Measurements from ENCODE around the gene GAST. TPM values are rescaled to one million over a fixed set of nuclear protein-coding genes. Genes with fewer than 3 reads are reported as not detected.
A peak's percentile ranks its signal among the peaks of the same experiment; 100 is the strongest.

GAST gene
- total and polyA plus RNA-seq, 2 of the 13 experiments (the other 11 are each of a cell fraction or from before 2014, with no cell fraction given) = 0.32 to 0.42 TPM

DNA sequence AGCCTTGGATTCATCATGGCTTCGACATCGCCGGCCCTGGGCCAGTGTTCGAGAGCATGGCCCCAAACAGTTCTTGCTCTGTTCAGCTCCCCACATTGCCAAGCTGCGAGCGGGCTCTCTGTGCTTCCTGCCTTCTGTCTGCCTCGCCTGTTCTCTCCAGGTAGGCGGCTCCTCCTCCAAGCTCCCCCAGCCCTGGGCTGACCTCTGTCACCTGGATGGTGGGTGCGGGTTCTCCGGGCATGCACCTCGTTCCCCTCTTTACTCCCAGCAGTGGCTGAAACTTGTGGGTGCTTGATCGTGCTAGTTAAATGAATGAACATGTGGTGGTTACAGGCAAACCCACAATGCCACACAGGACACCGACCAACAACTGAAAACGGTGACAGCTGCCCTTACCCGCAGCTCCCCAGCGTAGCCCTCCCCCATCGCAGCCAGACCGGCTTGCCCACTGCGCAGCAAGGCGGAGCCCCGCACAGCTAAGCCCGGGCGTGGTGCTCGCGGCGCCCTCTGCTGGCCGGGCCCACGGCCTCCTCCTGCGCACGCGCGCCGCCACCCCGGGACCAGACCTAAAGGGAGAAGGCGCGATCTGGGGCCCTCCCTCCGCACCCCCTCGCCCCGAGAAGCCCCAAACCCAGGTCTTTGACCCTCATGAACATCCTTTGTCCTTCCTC lies 46.4 kb upstream of the GAST start (continued):
- TF ChIP-seq ZNF101 (CRISPR knock-in tag; IDR thresholded peaks at IDR 0.05; ENCODE audit: borderline replicate concordance, low read depth) = no peak
- no peak for TF ChIP-seq RBM22 (optimal IDR thresholded peaks at IDR 0.05; ENCODE audit: low read length)
- TF ChIP-seq, protein P1, sequence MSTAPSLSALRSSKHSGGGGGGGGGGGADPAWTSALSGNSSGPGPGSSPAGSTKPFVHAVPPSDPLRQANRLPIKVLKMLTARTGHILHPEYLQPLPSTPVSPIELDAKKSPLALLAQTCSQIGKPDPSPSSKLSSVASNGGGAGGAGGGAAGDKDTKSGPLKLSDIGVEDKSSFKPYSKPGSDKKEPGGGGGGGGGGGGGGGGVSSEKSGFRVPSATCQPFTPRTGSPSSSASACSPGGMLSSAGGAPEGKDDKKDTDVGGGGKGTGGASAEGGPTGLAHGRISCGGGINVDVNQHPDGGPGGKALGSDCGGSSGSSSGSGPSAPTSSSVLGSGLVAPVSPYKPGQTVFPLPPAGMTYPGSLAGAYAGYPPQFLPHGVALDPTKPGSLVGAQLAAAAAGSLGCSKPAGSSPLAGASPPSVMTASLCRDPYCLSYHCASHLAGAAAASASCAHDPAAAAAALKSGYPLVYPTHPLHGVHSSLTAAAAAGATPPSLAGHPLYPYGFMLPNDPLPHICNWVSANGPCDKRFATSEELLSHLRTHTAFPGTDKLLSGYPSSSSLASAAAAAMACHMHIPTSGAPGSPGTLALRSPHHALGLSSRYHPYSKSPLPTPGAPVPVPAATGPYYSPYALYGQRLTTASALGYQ (CRISPR knock-in tag; IDR thresholded peaks at IDR 0.05) = no peak
- no peak for TF ChIP-seq ZNF790 (CRISPR knock-in tag; IDR thresholded peaks at IDR 0.05; ENCODE audit: borderline replicate concordance)
- TF ChIP-seq, protein P2, sequence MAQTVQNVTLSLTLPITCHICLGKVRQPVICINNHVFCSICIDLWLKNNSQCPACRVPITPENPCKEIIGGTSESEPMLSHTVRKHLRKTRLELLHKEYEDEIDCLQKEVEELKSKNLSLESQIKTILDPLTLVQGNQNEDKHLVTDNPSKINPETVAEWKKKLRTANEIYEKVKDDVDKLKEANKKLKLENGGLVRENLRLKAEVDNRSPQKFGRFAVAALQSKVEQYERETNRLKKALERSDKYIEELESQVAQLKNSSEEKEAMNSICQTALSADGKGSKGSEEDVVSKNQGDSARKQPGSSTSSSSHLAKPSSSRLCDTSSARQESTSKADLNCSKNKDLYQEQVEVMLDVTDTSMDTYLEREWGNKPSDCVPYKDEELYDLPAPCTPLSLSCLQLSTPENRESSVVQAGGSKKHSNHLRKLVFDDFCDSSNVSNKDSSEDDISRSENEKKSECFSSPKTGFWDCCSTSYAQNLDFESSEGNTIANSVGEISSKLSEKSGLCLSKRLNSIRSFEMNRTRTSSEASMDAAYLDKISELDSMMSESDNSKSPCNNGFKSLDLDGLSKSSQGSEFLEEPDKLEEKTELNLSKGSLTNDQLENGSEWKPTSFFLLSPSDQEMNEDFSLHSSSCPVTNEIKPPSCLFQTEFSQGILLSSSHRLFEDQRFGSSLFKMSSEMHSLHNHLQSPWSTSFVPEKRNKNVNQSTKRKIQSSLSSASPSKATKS (CRISPR knock-in tag; IDR thresholded peaks at IDR 0.05) = no peak; the same call in 1 of the 2 replicates
- TF ChIP-seq, protein P3, sequence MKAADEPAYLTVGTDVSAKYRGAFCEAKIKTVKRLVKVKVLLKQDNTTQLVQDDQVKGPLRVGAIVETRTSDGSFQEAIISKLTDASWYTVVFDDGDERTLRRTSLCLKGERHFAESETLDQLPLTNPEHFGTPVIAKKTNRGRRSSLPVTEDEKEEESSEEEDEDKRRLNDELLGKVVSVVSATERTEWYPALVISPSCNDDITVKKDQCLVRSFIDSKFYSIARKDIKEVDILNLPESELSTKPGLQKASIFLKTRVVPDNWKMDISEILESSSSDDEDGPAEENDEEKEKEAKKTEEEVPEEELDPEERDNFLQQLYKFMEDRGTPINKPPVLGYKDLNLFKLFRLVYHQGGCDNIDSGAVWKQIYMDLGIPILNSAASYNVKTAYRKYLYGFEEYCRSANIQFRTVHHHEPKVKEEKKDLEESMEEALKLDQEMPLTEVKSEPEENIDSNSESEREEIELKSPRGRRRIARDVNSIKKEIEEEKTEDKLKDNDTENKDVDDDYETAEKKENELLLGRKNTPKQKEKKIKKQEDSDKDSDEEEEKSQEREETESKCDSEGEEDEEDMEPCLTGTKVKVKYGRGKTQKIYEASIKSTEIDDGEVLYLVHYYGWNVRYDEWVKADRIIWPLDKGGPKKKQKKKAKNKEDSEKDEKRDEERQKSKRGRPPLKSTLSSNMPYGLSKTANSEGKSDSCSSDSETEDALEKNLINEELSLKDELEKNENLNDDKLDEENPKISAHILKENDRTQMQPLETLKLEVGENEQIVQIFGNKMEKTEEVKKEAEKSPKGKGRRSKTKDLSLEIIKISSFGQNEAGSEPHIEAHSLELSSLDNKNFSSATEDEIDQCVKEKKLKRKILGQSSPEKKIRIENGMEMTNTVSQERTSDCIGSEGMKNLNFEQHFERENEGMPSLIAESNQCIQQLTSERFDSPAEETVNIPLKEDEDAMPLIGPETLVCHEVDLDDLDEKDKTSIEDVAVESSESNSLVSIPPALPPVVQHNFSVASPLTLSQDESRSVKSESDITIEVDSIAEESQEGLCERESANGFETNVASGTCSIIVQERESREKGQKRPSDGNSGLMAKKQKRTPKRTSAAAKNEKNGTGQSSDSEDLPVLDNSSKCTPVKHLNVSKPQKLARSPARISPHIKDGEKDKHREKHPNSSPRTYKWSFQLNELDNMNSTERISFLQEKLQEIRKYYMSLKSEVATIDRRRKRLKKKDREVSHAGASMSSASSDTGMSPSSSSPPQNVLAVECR (CRISPR knock-in tag; IDR thresholded peaks at IDR 0.05; ENCODE audit: borderline replicate concordance) = peak; percentile 52; the same call in 1 of the 2 replicates
- TF ChIP-seq, protein P4, sequence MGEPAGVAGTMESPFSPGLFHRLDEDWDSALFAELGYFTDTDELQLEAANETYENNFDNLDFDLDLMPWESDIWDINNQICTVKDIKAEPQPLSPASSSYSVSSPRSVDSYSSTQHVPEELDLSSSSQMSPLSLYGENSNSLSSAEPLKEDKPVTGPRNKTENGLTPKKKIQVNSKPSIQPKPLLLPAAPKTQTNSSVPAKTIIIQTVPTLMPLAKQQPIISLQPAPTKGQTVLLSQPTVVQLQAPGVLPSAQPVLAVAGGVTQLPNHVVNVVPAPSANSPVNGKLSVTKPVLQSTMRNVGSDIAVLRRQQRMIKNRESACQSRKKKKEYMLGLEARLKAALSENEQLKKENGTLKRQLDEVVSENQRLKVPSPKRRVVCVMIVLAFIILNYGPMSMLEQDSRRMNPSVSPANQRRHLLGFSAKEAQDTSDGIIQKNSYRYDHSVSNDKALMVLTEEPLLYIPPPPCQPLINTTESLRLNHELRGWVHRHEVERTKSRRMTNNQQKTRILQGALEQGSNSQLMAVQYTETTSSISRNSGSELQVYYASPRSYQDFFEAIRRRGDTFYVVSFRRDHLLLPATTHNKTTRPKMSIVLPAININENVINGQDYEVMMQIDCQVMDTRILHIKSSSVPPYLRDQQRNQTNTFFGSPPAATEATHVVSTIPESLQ (CRISPR knock-in tag; conservative IDR thresholded peaks at IDR 0.05) = peak; percentile 49; the same call in 1 of the 2 replicates
- TF ChIP-seq, protein P5, sequence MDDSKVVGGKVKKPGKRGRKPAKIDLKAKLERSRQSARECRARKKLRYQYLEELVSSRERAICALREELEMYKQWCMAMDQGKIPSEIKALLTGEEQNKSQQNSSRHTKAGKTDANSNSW (CRISPR knock-in tag; IDR thresholded peaks at IDR 0.05; ENCODE audit: borderline replicate concordance) = no peak
- no peak for TF ChIP-seq ZNF543 (CRISPR knock-in tag; IDR thresholded peaks at IDR 0.05)
- TF ChIP-seq KAT2B (IDR thresholded peaks at IDR 0.05; ENCODE audit: borderline replicate concordance, low read depth, low read length) = no peak
- no peak for TF ChIP-seq ATM (IDR thresholded peaks at IDR 0.05; ENCODE audit: borderline replicate concordance)
- no peak; the same call in 1 of the 2 replicates for TF ChIP-seq HMG20B (CRISPR knock-in tag; conservative IDR thresholded peaks at IDR 0.05)
- TF ChIP-seq, protein P6, sequence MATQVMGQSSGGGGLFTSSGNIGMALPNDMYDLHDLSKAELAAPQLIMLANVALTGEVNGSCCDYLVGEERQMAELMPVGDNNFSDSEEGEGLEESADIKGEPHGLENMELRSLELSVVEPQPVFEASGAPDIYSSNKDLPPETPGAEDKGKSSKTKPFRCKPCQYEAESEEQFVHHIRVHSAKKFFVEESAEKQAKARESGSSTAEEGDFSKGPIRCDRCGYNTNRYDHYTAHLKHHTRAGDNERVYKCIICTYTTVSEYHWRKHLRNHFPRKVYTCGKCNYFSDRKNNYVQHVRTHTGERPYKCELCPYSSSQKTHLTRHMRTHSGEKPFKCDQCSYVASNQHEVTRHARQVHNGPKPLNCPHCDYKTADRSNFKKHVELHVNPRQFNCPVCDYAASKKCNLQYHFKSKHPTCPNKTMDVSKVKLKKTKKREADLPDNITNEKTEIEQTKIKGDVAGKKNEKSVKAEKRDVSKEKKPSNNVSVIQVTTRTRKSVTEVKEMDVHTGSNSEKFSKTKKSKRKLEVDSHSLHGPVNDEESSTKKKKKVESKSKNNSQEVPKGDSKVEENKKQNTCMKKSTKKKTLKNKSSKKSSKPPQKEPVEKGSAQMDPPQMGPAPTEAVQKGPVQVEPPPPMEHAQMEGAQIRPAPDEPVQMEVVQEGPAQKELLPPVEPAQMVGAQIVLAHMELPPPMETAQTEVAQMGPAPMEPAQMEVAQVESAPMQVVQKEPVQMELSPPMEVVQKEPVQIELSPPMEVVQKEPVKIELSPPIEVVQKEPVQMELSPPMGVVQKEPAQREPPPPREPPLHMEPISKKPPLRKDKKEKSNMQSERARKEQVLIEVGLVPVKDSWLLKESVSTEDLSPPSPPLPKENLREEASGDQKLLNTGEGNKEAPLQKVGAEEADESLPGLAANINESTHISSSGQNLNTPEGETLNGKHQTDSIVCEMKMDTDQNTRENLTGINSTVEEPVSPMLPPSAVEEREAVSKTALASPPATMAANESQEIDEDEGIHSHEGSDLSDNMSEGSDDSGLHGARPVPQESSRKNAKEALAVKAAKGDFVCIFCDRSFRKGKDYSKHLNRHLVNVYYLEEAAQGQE (IDR thresholded peaks at IDR 0.05; ENCODE audit: borderline replicate concordance in 1 of 2, low read depth in 1 of 2, low read length in 2 of 2) = no peak

Measured in HepG2 (cell line).